ENCODE measurements around the gene THAP3. TPM values are rescaled to one million over a fixed set of nuclear protein-coding genes. Genes with fewer than 3 reads are reported as not detected.

THAP3 gene
- polyA plus RNA-seq, 1 donor from 2014 or later = 51.5 TPM

DNA sequence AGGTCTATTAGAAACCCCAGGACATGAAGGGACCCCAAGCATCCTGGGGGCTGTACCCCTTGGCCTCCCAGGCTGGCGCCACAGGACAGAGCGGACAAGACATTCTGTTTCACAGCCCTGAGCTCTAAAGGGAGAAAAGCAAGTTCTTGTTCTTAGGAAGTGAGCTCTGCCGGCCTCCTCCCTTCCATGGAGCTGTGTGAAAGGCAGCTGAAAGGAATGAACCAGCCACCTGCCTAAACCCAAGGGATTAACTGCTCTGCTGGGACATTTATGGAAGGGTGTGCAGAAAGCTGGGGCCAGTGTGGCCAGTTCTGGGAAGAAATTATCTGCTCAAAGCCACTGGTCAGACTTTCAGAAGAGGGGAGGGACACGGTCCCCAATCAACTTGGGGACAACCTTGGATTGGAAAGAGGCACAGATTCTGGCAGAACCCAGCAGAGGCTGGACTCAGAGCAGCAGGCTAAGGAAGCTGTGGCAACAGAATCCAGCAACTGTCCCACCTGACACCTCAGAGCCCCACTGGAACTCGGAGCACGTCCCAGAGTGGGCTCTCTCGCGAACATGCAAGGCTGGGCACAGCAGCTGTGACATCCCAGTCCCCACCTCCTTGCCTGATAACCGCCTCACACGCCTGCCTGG lies 24.1 kb upstream of the THAP3 start:
- peak; percentile 24 for TF ChIP-seq TAF1 (IDR thresholded peaks at IDR 0.05; ENCODE audit: low read depth)
- TF ChIP-seq RAD21 (conservative IDR thresholded peaks at IDR 0.05) = no peak

GRCh38 chr1:6601049-6601922 lies 23.4 kb upstream of the THAP3 start:
- peak overlapping the region; percentile 66 for H3K4me2 ChIP-seq (ENCODE audit: low read length)
- H3K4me3 ChIP-seq (ENCODE audit: low read length) = peak overlapping the region; percentile 92
- H3F3A ChIP-seq (ENCODE audit: insufficient read depth, low read length, poor library complexity, severe bottlenecking) = no peaks in the 10 kb centered on the region
- peak overlapping the region; percentile 34 for H2AFZ ChIP-seq (ENCODE audit: low read depth, low read length)
- no peaks in the 10 kb centered on the region for H3K36me3 ChIP-seq (ENCODE audit: insufficient read depth, low read length)
- peak; percentile 59 for TF ChIP-seq MXI1 (conservative IDR thresholded peaks at IDR 0.05; ENCODE audit: poor library complexity, severe bottlenecking)
- TF ChIP-seq TAF1 (IDR thresholded peaks at IDR 0.05; ENCODE audit: low read depth) = no peak
- H3K9me3 ChIP-seq (ENCODE audit: low read length) = no peaks in the 10 kb centered on the region
- no peaks in the 10 kb centered on the region for H4K20me1 ChIP-seq (ENCODE audit: insufficient read depth)
- peak overlapping the region; percentile 59 for H3K9ac ChIP-seq (ENCODE audit: low read length)
- peaks cover 21% of the 10 kb centered on the region for H3K27me3 ChIP-seq (ENCODE audit: insufficient read depth, low read depth, low read length)
- peak overlapping the region; percentile 12 for H3K27ac ChIP-seq (ENCODE audit: low read length)
- no peaks in the 10 kb centered on the region for H3K9me2 ChIP-seq (ENCODE audit: insufficient read depth, low read length)
- H3K79me2 ChIP-seq (replicated peaks; ENCODE audit: insufficient read depth, low read length) = no peaks in the 10 kb centered on the region

More for the DNA sequence above, 24.1 kb upstream of the THAP3 start:
- Histone ChIP-seq H4K20me1 (ENCODE audit: insufficient read depth) (no peaks in the 10 kb centered on the region), H2AFZ (ENCODE audit: low read depth, low read length) (no peak overlapping the region), H3K27me3 (ENCODE audit: insufficient read depth, low read depth, low read length) (peaks cover 21% of the 10 kb centered on the region), H3K4me3 (ENCODE audit: low read length) (peak overlapping the region; percentile 92), H3K36me3 (ENCODE audit: insufficient read depth, low read length) (no peaks in the 10 kb centered on the region), H3K79me2 (replicated peaks; ENCODE audit: insufficient read depth, low read length) (no peaks in the 10 kb centered on the region), H3K9me3 (ENCODE audit: low read length) (no peaks in the 10 kb centered on the region), H3K9ac (ENCODE audit: low read length) (peak overlapping the region; percentile 59), H3K27ac (ENCODE audit: low read length) (no peak overlapping the region), H3K4me2 (ENCODE audit: low read length) (peak overlapping the region; percentile 66), H3F3A (ENCODE audit: insufficient read depth, low read length, poor library complexity, severe bottlenecking) (no peaks in the 10 kb centered on the region), H3K9me2 (ENCODE audit: insufficient read depth, low read length) (no peaks in the 10 kb centered on the region)

DNA sequence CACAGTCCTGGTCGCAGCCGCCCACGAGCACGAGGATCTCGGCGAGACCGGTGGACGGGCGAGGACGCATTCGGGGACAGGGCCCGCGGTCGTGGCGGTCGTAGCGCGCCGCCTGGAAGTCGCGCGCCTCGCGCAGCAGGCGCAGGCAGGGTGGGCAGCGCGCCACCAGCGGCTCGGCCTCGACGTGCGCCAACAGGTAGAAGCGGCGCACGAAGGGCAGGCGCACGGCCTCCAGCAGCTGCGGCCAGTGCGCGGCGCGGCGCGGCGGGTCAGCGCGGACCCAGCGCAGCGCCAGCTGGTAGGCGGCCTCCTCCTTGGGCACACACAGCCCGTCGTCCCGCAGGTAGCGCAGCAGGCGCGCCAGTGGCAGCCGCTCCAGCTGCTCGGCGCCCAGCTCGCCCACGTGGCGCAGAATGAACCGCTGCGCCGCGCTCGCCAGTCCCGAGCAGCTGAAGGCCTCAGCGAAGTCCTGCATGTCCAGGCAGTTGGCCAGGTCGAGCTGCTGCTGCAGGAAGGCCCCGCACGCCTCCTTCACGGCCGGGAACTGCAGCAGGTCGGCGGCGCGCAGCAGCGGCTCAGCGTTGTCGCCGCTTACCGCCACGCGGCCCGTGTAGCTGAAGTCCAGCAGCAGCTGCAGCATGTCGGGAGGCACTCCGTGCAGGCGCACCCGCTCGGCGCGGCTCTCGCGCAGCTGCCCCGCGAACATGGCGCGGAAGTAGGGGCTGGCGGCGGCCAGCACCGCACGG lies 22.6 kb upstream of the THAP3 start:
- H3K4me2 ChIP-seq (ENCODE audit: low read length) = peak overlapping the region; percentile 68
- no peaks in the 10 kb centered on the region for H4K20me1 ChIP-seq (ENCODE audit: insufficient read depth)
- H3K9me2 ChIP-seq (ENCODE audit: insufficient read depth, low read length) = no peaks in the 10 kb centered on the region
- peaks cover 21% of the 10 kb centered on the region for H3K27me3 ChIP-seq (ENCODE audit: insufficient read depth, low read depth, low read length)
- H2AFZ ChIP-seq (ENCODE audit: low read depth, low read length) = no peak overlapping the region
- peak overlapping the region; percentile 59 for H3K9ac ChIP-seq (ENCODE audit: low read length)
- no peaks in the 10 kb centered on the region for H3K36me3 ChIP-seq (ENCODE audit: insufficient read depth, low read length)
- no peak for TF ChIP-seq EZH2 (IDR thresholded peaks at IDR 0.05; ENCODE audit: borderline replicate concordance, insufficient read depth, low read length, poor library complexity, severe bottlenecking)
- no peak for TF ChIP-seq POLR2AphosphoS5 (IDR thresholded peaks at IDR 0.05)
- peak; percentile 9 for TF ChIP-seq RAD21 (conservative IDR thresholded peaks at IDR 0.05)
- TF ChIP-seq EP300 (conservative IDR thresholded peaks at IDR 0.05; ENCODE audit: poor library complexity, severe bottlenecking) = peak; percentile 14
- peak; percentile 6 for TF ChIP-seq CTCF (IDR thresholded peaks at IDR 0.05; ENCODE audit: poor library complexity, severe bottlenecking)
- no peak for TF ChIP-seq TAF1 (IDR thresholded peaks at IDR 0.05; ENCODE audit: low read depth)
- TF ChIP-seq MXI1 (conservative IDR thresholded peaks at IDR 0.05; ENCODE audit: poor library complexity, severe bottlenecking) = peak; percentile 95
- TF ChIP-seq, protein P1, sequence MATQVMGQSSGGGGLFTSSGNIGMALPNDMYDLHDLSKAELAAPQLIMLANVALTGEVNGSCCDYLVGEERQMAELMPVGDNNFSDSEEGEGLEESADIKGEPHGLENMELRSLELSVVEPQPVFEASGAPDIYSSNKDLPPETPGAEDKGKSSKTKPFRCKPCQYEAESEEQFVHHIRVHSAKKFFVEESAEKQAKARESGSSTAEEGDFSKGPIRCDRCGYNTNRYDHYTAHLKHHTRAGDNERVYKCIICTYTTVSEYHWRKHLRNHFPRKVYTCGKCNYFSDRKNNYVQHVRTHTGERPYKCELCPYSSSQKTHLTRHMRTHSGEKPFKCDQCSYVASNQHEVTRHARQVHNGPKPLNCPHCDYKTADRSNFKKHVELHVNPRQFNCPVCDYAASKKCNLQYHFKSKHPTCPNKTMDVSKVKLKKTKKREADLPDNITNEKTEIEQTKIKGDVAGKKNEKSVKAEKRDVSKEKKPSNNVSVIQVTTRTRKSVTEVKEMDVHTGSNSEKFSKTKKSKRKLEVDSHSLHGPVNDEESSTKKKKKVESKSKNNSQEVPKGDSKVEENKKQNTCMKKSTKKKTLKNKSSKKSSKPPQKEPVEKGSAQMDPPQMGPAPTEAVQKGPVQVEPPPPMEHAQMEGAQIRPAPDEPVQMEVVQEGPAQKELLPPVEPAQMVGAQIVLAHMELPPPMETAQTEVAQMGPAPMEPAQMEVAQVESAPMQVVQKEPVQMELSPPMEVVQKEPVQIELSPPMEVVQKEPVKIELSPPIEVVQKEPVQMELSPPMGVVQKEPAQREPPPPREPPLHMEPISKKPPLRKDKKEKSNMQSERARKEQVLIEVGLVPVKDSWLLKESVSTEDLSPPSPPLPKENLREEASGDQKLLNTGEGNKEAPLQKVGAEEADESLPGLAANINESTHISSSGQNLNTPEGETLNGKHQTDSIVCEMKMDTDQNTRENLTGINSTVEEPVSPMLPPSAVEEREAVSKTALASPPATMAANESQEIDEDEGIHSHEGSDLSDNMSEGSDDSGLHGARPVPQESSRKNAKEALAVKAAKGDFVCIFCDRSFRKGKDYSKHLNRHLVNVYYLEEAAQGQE (IDR thresholded peaks at IDR 0.05; ENCODE audit: borderline replicate concordance) = peak; percentile 32
- no peak for TF ChIP-seq SMC3 (conservative IDR thresholded peaks at IDR 0.05; ENCODE audit: poor library complexity)
- no peaks in the 10 kb centered on the region for H3K9me3 ChIP-seq (ENCODE audit: low read length)
- H3K79me2 ChIP-seq (replicated peaks; ENCODE audit: insufficient read depth, low read length) = no peaks in the 10 kb centered on the region
- H3K4me3 ChIP-seq (ENCODE audit: low read length) = peak overlapping the region; percentile 92
- no peaks in the 10 kb centered on the region for H3F3A ChIP-seq (ENCODE audit: insufficient read depth, low read length, poor library complexity, severe bottlenecking)
- H3K27ac ChIP-seq (ENCODE audit: low read length) = peak overlapping the region; percentile 12
